HCT116 (cell line): ENCODE results near the gene ODF2L. TPM values are rescaled to one million over a fixed set of nuclear protein-coding genes. Genes with fewer than 3 reads are reported as not detected.

Source experiments
- ATAC-seq: fragments of 200-7000 bp; cut with Tn5 transposase; 2 replicates; pipeline ENCODE4 v1.9.1; 2020; ENCODE audit warnings: mild to moderate bottlenecking, moderate library complexity
- BruUV-seq: library from RNA; stranded (reverse); fragments of 400-500 nt; replicated peaks from 2 replicates; lab custom pipeline; 2021; lab: Mats Ljungman, UMichigan
- CTCF ChIA-PET: fragments of 300-600 bp; sonication (Branson Sonifier 250); formaldehyde crosslinking; loops from one replicate; lab custom pipeline; 2021; ENCODE audit warnings: antibody characterized with exemption; lab: Charles Lee
- POLR2A ChIA-PET: fragments of 300-600, 350-600 bp; sonication (Branson Sonifier 250); formaldehyde crosslinking; loops from one replicate; lab custom pipeline; 2021; ENCODE audit warnings: antibody characterized with exemption; lab: Charles Lee
- RAD21 ChIA-PET, 2 experiments: fragments of 300-600 bp; sonication (Branson Sonifier 250); formaldehyde crosslinking; loops; one replicate each; lab custom pipeline; 2023; ENCODE audit warnings: low total read pairs in 2 of 2; ENCODE audit not compliant: uncharacterized antibody in 2 of 2, unreplicated experiment in 2 of 2, low non-redundant PET in 1 of 2; lab: Charles Lee
- DNase-seq: peaks from one replicate; pipeline ENCODE4 v3.0.0-alpha.2; 2010; ENCODE audit warnings: low read depth, low spot score
- H2AFZ ChIP-seq: fragments of 200-600 bp; shearing (Covaris generic), sonication (generic); 2 replicates; pipeline ENCODE4 v1.6.1; 2017; ENCODE audit warnings: low read depth, mixed run types, mixed read lengths, antibody characterized with exemption, low read length; ENCODE audit not compliant: poor library complexity, severe bottlenecking
- H3K27ac ChIP-seq: 2 replicates; pipeline ENCODE4 v1.5.1; 2012; ENCODE audit warnings: low read depth, low read length
- H3K27me3 ChIP-seq: fragments of 200-600 bp; sonication (generic); 2 replicates; pipeline ENCODE4 v1.6.1; 2016; ENCODE audit warnings: mixed run types, low read length, mixed read lengths; ENCODE audit not compliant: insufficient read depth
- H3K36me3 ChIP-seq, 2 experiments: fragments of 200-500 bp in 1 of 2; fragments of 200-600 bp in 1 of 2; sonication (Bioruptor generic) in 1 of 2; sonication (generic) in 1 of 2; 2 replicates each; pipeline versions ENCODE4 v1.5.1 to v1.6.1; 2014 to 2016; ENCODE audit warnings: low read length in 2 of 2, inconsistent platforms in 1 of 2, mixed read lengths in 1 of 2, mixed run types in 1 of 2; ENCODE audit not compliant: insufficient read depth in 2 of 2, control insufficient read depth in 1 of 2
- H3K4me1 ChIP-seq, 2 experiments: fragments of 200-600 bp in 1 of 2; sonication (generic) in 1 of 2; 2 replicates each; pipeline versions ENCODE4 v1.5.1 to v1.6.1; 2012 to 2017; ENCODE audit warnings: low read length in 2 of 2, inconsistent platforms in 1 of 2, mild to moderate bottlenecking in 1 of 2, mixed read lengths in 1 of 2, mixed run types in 1 of 2, moderate library complexity in 1 of 2; ENCODE audit not compliant: insufficient read depth in 2 of 2, control insufficient read depth in 1 of 2
- H3K4me2 ChIP-seq: fragments of 200-600 bp; sonication (generic); 2 replicates; pipeline ENCODE4 v1.6.1; 2017; ENCODE audit warnings: mixed run types, low read length, mixed read lengths
- H3K4me3 ChIP-seq, 2 experiments: fragments of 200-600 bp in 1 of 2; sonication (generic) in 1 of 2; replicated peaks in 1 of 2; 2 replicates each; pipeline ENCODE4 v1.5.1; 2011 to 2016; ENCODE audit warnings: low read length in 2 of 2, control low read depth in 1 of 2, low read depth in 1 of 2, mild to moderate bottlenecking in 1 of 2, mixed read lengths in 1 of 2, mixed run types in 1 of 2
- H3K79me2 ChIP-seq: fragments of 200-600 bp; sonication (generic); 2 replicates; pipeline ENCODE4 v1.6.1; 2017; ENCODE audit warnings: mild to moderate bottlenecking, mixed run types, low read length, moderate library complexity, mixed read lengths; ENCODE audit not compliant: insufficient read depth
- H3K9ac ChIP-seq: fragments of 200-600 bp; sonication (generic); 2 replicates; pipeline ENCODE4 v1.6.1; 2016; ENCODE audit warnings: low read length, mixed read lengths
- H3K9me2 ChIP-seq: fragments of 200-600 bp; sonication (generic), shearing (Covaris generic); 2 replicates; pipeline ENCODE4 v1.6.1; 2017; ENCODE audit warnings: mixed run types, mild to moderate bottlenecking, moderate library complexity; ENCODE audit not compliant: insufficient read depth
- H3K9me3 ChIP-seq, 2 experiments: fragments of 200-500 bp in 1 of 2; fragments of 200-600 bp in 1 of 2; sonication (Bioruptor generic) in 1 of 2; sonication (generic) in 1 of 2; 2 replicates each; pipeline ENCODE4 v1.6.1; 2014 to 2017; ENCODE audit warnings: low read length in 2 of 2, mixed read lengths in 2 of 2, inconsistent platforms in 1 of 2, low read depth in 1 of 2, mild to moderate bottlenecking in 1 of 2, mixed run types in 1 of 2, moderate library complexity in 1 of 2; ENCODE audit not compliant: control insufficient read depth in 1 of 2, insufficient read depth in 1 of 2
- H4K20me1 ChIP-seq: fragments of 200-600 bp; sonication (generic), shearing (Covaris generic); 2 replicates; pipeline ENCODE4 v1.6.1; 2017; ENCODE audit warnings: mixed run types, mild to moderate bottlenecking, moderate library complexity; ENCODE audit not compliant: insufficient read depth
- EGR1 ChIP-seq: IDR thresholded peaks from 2 replicates; pipeline ENCODE4 v1.6.1; 2012; ENCODE audit warnings: low read depth
- ELF1 ChIP-seq: IDR thresholded peaks from 2 replicates; pipeline ENCODE4 v1.6.1; 2012; ENCODE audit warnings: low read depth, borderline replicate concordance
- EZH2 ChIP-seq: fragments of 200-600 bp; sonication (generic); IDR thresholded peaks from 2 replicates; pipeline ENCODE4 v1.6.1; 2017; ENCODE audit warnings: antibody characterized with exemption, mixed run types
- FOSL1 ChIP-seq: IDR thresholded peaks from 2 replicates; pipeline ENCODE4 v1.6.1; 2012; ENCODE audit warnings: low read depth
- MAX ChIP-seq: IDR thresholded peaks from 2 replicates; pipeline ENCODE4 v1.6.1; 2012
- POLR2A ChIP-seq: IDR thresholded peaks from 2 replicates; pipeline ENCODE4 v1.7.0; 2011; ENCODE audit warnings: borderline replicate concordance; ENCODE audit not compliant: insufficient read depth, insufficient read length; ENCODE audit errors: extremely low read depth
- POLR2AphosphoS5 ChIP-seq: IDR thresholded peaks from 2 replicates; pipeline ENCODE4 v1.6.1; 2011; ENCODE audit warnings: mild to moderate bottlenecking, low read depth, low read length, moderate library complexity
- SIN3A ChIP-seq: IDR thresholded peaks from 2 replicates; pipeline ENCODE4 v1.6.1; 2012; ENCODE audit warnings: low read depth
- SP1 ChIP-seq: IDR thresholded peaks from 2 replicates; pipeline ENCODE4 v1.6.1; 2012; ENCODE audit warnings: low read depth
- TCF7L2 ChIP-seq: IDR thresholded peaks from 2 replicates; pipeline ENCODE4 v1.7.0; 2011; ENCODE audit warnings: borderline replicate concordance, inconsistent platforms; ENCODE audit not compliant: insufficient read depth, insufficient read length; ENCODE audit errors: extremely low read depth
- YY1 ChIP-seq: IDR thresholded peaks from 2 replicates; pipeline ENCODE4 v1.6.1; 2011; ENCODE audit warnings: low read length, low read depth, moderate library complexity, mild to moderate bottlenecking; ENCODE audit not compliant: insufficient replicate concordance; ENCODE audit errors: extremely low read depth
- ZBTB33 ChIP-seq: IDR thresholded peaks from 2 replicates; pipeline ENCODE4 v1.6.1; 2011; ENCODE audit warnings: mild to moderate bottlenecking, low read length, moderate library complexity; ENCODE audit not compliant: insufficient replicate concordance; ENCODE audit errors: extremely low read depth
- intact Hi-C: fragments of 100-400 bp; cut with micrococcal nuclease; formaldehyde crosslinking; loops from 2 replicates; pipeline ENCODE4 v1.10.0; 2022
- total RNA-seq: library from RNA; stranded (reverse); gene quantifications from one replicate; pipeline ENCODE4 v1.2.1, GENCODE V29; 2021; ENCODE audit not compliant: unreplicated experiment
- TF ChIP-seq, protein P1 (sequence below), 3 experiments: fragments of 200-600 bp in 1 of 3; sonication (generic) in 1 of 3; IDR thresholded peaks in 2 of 3; conservative IDR thresholded peaks in 1 of 3; 2 replicates each; pipeline ENCODE4 v1.5.1; 2012 to 2017; ENCODE audit warnings: low read depth in 2 of 3, low read length in 2 of 3, antibody characterized with exemption in 1 of 3, borderline replicate concordance in 1 of 3, control low read depth in 1 of 3, mild to moderate bottlenecking in 1 of 3, mixed read lengths in 1 of 3, mixed run types in 1 of 3, moderate library complexity in 1 of 3; ENCODE audit not compliant: insufficient read depth in 1 of 3

The ODF2L gene
- total RNA-seq, 1 experiment from 2014 or later = 33.7 TPM

DNA sequence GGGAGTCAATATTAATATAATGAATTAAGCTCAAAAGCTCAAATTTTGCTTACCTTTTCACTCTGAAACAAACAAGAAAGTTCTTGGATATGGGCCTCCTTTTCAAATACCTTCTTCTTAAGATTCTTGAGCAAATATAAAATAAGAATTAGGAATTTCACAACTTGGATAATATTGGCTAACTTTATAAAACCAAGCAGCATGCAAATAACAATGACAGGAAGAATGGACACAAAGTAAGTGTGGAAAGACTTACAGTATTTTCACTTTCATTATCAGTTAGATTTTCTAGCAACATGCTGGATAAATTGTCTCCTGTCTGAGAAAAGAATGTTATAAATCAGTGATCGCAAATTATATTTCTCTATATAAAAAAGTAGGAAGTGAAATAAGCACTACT is 13.2 kb downstream of the ODF2L start:
- no peak for TF ChIP-seq EZH2
- TF ChIP-seq ZBTB33 = no peak
- TF ChIP-seq SIN3A = no peak
- no peak for TF ChIP-seq ELF1
- TF ChIP-seq MAX = no peak
- no peak for TF ChIP-seq FOSL1
- TF ChIP-seq, protein P1, sequence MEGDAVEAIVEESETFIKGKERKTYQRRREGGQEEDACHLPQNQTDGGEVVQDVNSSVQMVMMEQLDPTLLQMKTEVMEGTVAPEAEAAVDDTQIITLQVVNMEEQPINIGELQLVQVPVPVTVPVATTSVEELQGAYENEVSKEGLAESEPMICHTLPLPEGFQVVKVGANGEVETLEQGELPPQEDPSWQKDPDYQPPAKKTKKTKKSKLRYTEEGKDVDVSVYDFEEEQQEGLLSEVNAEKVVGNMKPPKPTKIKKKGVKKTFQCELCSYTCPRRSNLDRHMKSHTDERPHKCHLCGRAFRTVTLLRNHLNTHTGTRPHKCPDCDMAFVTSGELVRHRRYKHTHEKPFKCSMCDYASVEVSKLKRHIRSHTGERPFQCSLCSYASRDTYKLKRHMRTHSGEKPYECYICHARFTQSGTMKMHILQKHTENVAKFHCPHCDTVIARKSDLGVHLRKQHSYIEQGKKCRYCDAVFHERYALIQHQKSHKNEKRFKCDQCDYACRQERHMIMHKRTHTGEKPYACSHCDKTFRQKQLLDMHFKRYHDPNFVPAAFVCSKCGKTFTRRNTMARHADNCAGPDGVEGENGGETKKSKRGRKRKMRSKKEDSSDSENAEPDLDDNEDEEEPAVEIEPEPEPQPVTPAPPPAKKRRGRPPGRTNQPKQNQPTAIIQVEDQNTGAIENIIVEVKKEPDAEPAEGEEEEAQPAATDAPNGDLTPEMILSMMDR (IDR thresholded peaks at IDR 0.05 in 2 of 3, conservative IDR thresholded peaks at IDR 0.05 in 1 of 3; ENCODE audit: borderline replicate concordance in 1 of 3, insufficient read depth in 1 of 3, low read depth in 2 of 3, low read length in 2 of 3) = no peak
- no peak for TF ChIP-seq POLR2AphosphoS5
- no peak for TF ChIP-seq TCF7L2
- no peak for TF ChIP-seq YY1
- TF ChIP-seq EGR1 = no peak
- TF ChIP-seq SP1 = no peak
- no peak for TF ChIP-seq POLR2A
- intact Hi-C loops = loop anchor here (5.0 to 10.0 kb wide), 2 partner anchors 304 to 702 kb away; no protein-coding TSS in a partner anchor
- ChIA-PET RAD21 (no interaction called here), POLR2A (no interaction called here), CTCF (no interaction called here)
- BruUV-seq = no TSS peak
- no peaks in the 10 kb centered on the region for H3K4me1 ChIP-seq
- H4K20me1 ChIP-seq = no peaks in the 10 kb centered on the region
- H2AFZ ChIP-seq = no peak overlapping the region
- H3K27ac ChIP-seq = no peak overlapping the region
- H3K4me2 ChIP-seq = no peak overlapping the region
- no peak for DNase-seq
- no peak overlapping the region for H3K9ac ChIP-seq
- H3K9me2 ChIP-seq = no peaks in the 10 kb centered on the region
- no peak overlapping the region for H3K4me3 ChIP-seq
- H3K36me3 ChIP-seq = peaks cover 0 to 3% of the 10 kb centered on the region in 2 experiments; a peak in 1 of 4 replicates
- H3K9me3 ChIP-seq = 0 out of 4 replicates have a peak, but pooled peaks cover 0 to under 1% of the 10 kb centered on the region in 2 experiments
- no peaks in the 10 kb centered on the region; the same call in 1 of the 2 replicates for H3K79me2 ChIP-seq
- H3K27me3 ChIP-seq = no peaks in the 10 kb centered on the region
- ATAC-seq = no peak
